H9 (cell line): ENCODE data around the gene HIGD2A. TPM values are rescaled to one million over a fixed set of nuclear protein-coding genes. Genes with fewer than 3 reads are reported as not detected.

Experiments
- DNase-seq: peaks from one replicate; pipeline ENCODE4 v3.0.0-alpha.2; 2017
- H2AFZ ChIP-seq: one replicate; pipeline ENCODE4 v1.6.1; 2013; ENCODE audit warnings: mild to moderate bottlenecking, low read length, control low read depth, moderate library complexity
- H2AK5ac ChIP-seq: 2 replicates; pipeline ENCODE4 v1.6.1; 2013; ENCODE audit warnings: low read length, control low read depth, mixed read lengths; ENCODE audit not compliant: insufficient read length
- H2BK120ac ChIP-seq: one replicate; pipeline ENCODE4 v1.6.1; 2013; ENCODE audit warnings: low read depth, mild to moderate bottlenecking, low read length, control low read depth, inconsistent platforms; ENCODE audit not compliant: poor library complexity, severe bottlenecking
- H2BK12ac ChIP-seq: 2 replicates; pipeline ENCODE4 v1.6.1; 2013; ENCODE audit warnings: low read length, control low read depth, mixed read lengths, low read depth; ENCODE audit not compliant: insufficient read length
- H2BK15ac ChIP-seq: 2 replicates; pipeline ENCODE4 v1.6.1; 2013; ENCODE audit warnings: low read depth, low read length, control low read depth
- H2BK20ac ChIP-seq: one replicate; pipeline ENCODE4 v1.6.1; 2013; ENCODE audit warnings: low read depth, mild to moderate bottlenecking, low read length, control low read depth, inconsistent platforms; ENCODE audit not compliant: poor library complexity, severe bottlenecking
- H2BK5ac ChIP-seq: 2 replicates; pipeline ENCODE4 v1.6.1; 2013; ENCODE audit warnings: low read length, control low read depth, mixed read lengths; ENCODE audit not compliant: insufficient read length
- H3K14ac ChIP-seq: 2 replicates; pipeline ENCODE4 v1.6.1; 2013; ENCODE audit warnings: low read length, control low read depth; ENCODE audit not compliant: insufficient read depth
- H3K18ac ChIP-seq: 2 replicates; pipeline ENCODE4 v1.6.1; 2013; ENCODE audit warnings: low read depth, mild to moderate bottlenecking, mixed read lengths, low read length, control low read depth; ENCODE audit not compliant: insufficient read length
- H3K23ac ChIP-seq: 2 replicates; pipeline ENCODE4 v1.6.1; 2013; ENCODE audit warnings: low read length, control low read depth, mixed read lengths, low read depth; ENCODE audit not compliant: insufficient read length
- H3K23me2 ChIP-seq: 2 replicates; pipeline ENCODE4 v1.6.1; 2013; ENCODE audit warnings: low read depth, mild to moderate bottlenecking, mixed read lengths, low read length, control low read depth; ENCODE audit not compliant: insufficient read length, poor library complexity, severe bottlenecking
- H3K27ac ChIP-seq: 2 replicates; pipeline ENCODE4 v1.5.1; 2013; ENCODE audit warnings: low read length, control low read depth, mixed read lengths, low read depth; ENCODE audit not compliant: insufficient read length
- H3K27me3 ChIP-seq: 2 replicates; pipeline ENCODE4 v1.6.1; 2013; ENCODE audit warnings: low read length, control low read depth, inconsistent platforms; ENCODE audit not compliant: insufficient read depth
- H3K4ac ChIP-seq: 2 replicates; pipeline ENCODE4 v1.6.1; 2013; ENCODE audit warnings: low read depth, mild to moderate bottlenecking, control low read depth, inconsistent platforms, low read length, moderate library complexity
- H3K4me1 ChIP-seq: 2 replicates; pipeline ENCODE4 v1.6.1; 2013; ENCODE audit warnings: low read length, control low read depth, inconsistent platforms; ENCODE audit not compliant: insufficient read depth
- H3K4me2 ChIP-seq: 2 replicates; pipeline ENCODE4 v1.6.1; 2013; ENCODE audit warnings: low read length, control low read depth, mixed read lengths; ENCODE audit not compliant: insufficient read length, insufficient read depth
- H3K56ac ChIP-seq: 2 replicates; pipeline ENCODE4 v1.6.1; 2013; ENCODE audit warnings: low read depth, mild to moderate bottlenecking, mixed read lengths, low read length, control low read depth; ENCODE audit not compliant: insufficient read length
- H3K79me1 ChIP-seq: 2 replicates; pipeline ENCODE4 v1.6.1; 2013; ENCODE audit warnings: low read depth, mild to moderate bottlenecking, moderate library complexity, low read length, control low read depth, inconsistent platforms; ENCODE audit not compliant: insufficient read depth, poor library complexity, severe bottlenecking
- H3K79me2 ChIP-seq: 2 replicates; pipeline ENCODE4 v1.6.1; 2013; ENCODE audit warnings: low read length, control low read depth, inconsistent platforms; ENCODE audit not compliant: insufficient read depth
- H3K9ac ChIP-seq: 2 replicates; pipeline ENCODE4 v1.6.1; 2013; ENCODE audit warnings: low read length, control low read depth, mixed read lengths; ENCODE audit not compliant: insufficient read length; ENCODE audit errors: extremely low read depth
- H3K9me3 ChIP-seq: one replicate; pipeline ENCODE4 v1.6.1; 2013; ENCODE audit warnings: low read depth, low read length, inconsistent platforms; ENCODE audit not compliant: control insufficient read depth
- H3T11ph ChIP-seq: one replicate; pipeline ENCODE4 v1.6.1; 2013; ENCODE audit warnings: mild to moderate bottlenecking, low read length, control low read depth, inconsistent platforms
- H4K20me1 ChIP-seq: one replicate; pipeline ENCODE4 v1.6.1; 2013; ENCODE audit not compliant: control insufficient read depth, insufficient read length, insufficient read depth
- H4K5ac ChIP-seq: 2 replicates; pipeline ENCODE4 v1.6.1; 2013; ENCODE audit warnings: low read depth, mild to moderate bottlenecking, mixed read lengths, low read length, control low read depth; ENCODE audit not compliant: insufficient read length
- H4K8ac ChIP-seq: replicated peaks from 2 replicates; pipeline ENCODE4 v1.6.1; 2013; ENCODE audit warnings: low read length, control low read depth, mixed read lengths, low read depth; ENCODE audit not compliant: insufficient read length
- H4K91ac ChIP-seq: 2 replicates; pipeline ENCODE4 v1.6.1; 2013; ENCODE audit warnings: low read depth, mild to moderate bottlenecking, moderate library complexity, mixed read lengths, low read length, control low read depth; ENCODE audit not compliant: insufficient read length
- H3K27ac Mint-ChIP-seq, 3 experiments: 2 replicates in 2 of 3; 3 replicates in 1 of 3; pipeline ENCODE4 v1.8.0; 2020 to 2021; ENCODE audit warnings: mixed read lengths in 3 of 3, mild to moderate bottlenecking in 1 of 3, moderate library complexity in 1 of 3
- H3K27me3 Mint-ChIP-seq: 2 replicates; pipeline ENCODE4 v1.8.0; 2021; ENCODE audit warnings: low read depth, mild to moderate bottlenecking, moderate library complexity, mixed read lengths
- H3K36me3 Mint-ChIP-seq, 3 experiments: 2 replicates in 2 of 3; 3 replicates in 1 of 3; pipeline ENCODE4 v1.8.0; 2020 to 2021; ENCODE audit warnings: low read depth in 3 of 3, mixed read lengths in 3 of 3; ENCODE audit not compliant: insufficient read depth in 1 of 3
- H3K4me1 Mint-ChIP-seq, 2 experiments: 2 replicates each; pipeline ENCODE4 v1.8.0; 2020; ENCODE audit warnings: mixed read lengths in 2 of 2
- H3K4me3 Mint-ChIP-seq, 2 experiments: 2 replicates in 1 of 2; 3 replicates in 1 of 2; pipeline ENCODE4 v1.8.0; 2020 to 2021; ENCODE audit warnings: mild to moderate bottlenecking in 2 of 2, mixed read lengths in 2 of 2, moderate library complexity in 1 of 2
- H3K9me3 Mint-ChIP-seq, 2 experiments: 2 replicates in 1 of 2; 3 replicates in 1 of 2; pipeline ENCODE4 v1.8.0; 2020; ENCODE audit warnings: mild to moderate bottlenecking in 2 of 2, mixed read lengths in 2 of 2, moderate library complexity in 1 of 2
- WGBS: extraction: QIAGEN DNeasy Blood & Tissue Kit; methylation state at CpG from one replicate; pipeline ENCODE4 v1.1.7; 2013; ENCODE audit warnings: missing lambda C conversion rate, low lambda C conversion rate, mixed read lengths; ENCODE audit not compliant: insufficient read length; ENCODE audit errors: extremely low coverage; 5-methylcytosine and 5-hydroxymethylcytosine counted together
- total RNA-seq: library from RNA; stranded (reverse); gene quantifications from 2 replicates; pipeline ENCODE4 v1.2.1, GENCODE V29; 2021
- TF ChIP-seq, protein P1 (sequence below): fragments of 200-600 bp; sonication (generic); conservative IDR thresholded peaks from 3 replicates; pipeline ENCODE4 v1.8.0; 2021; ENCODE audit warnings: antibody characterized with exemption, mild to moderate bottlenecking

HIGD2A gene
- total RNA-seq, 1 experiment from 2014 or later, result 92.3 TPM

DNA sequence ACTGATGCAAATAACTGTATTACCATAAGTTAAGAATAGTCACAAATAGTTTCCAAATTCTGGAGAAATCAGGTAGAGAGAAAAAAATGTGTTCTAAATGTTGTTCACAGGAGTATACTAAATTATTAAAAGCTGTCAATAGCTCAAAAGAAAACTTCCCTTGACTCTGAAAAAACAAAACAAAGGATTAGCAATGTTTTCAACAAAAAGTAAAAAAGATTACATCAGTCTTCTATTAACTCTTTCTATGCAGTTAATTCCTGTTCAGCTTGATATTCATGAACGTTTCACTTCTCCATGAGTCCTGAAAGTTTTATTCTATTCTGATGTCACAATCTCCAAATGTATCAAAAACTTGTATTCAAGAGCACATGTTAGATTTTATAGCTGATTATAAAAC, 37.2 kb downstream of the HIGD2A start:
- no peak overlapping the region for H4K5ac ChIP-seq
- no peak overlapping the region for H3K4ac ChIP-seq
- H3K9me3 ChIP-seq, result no peaks in the 10 kb centered on the region
- no peak overlapping the region for H3K23ac ChIP-seq
- Mint-ChIP-seq H3K27ac (no peak overlapping the region), H3K27me3 (peaks cover 3% of the 10 kb centered on the region), H3K36me3 (peaks cover 4 to 21% (median 15%) of the 10 kb centered on the region in 3 experiments; a peak in 6 of 7 replicates), H3K9me3 (peaks cover 39 to 40% of the 10 kb centered on the region in 2 experiments), H3K4me3 (no peak overlapping the region), H3K4me1 (no peaks in the 10 kb centered on the region; a peak in 1 of 4 replicates)
- no peaks in the 10 kb centered on the region for H4K20me1 ChIP-seq
- no peak overlapping the region for H2AFZ ChIP-seq
- no peak overlapping the region for H3K4me2 ChIP-seq
- H3K14ac ChIP-seq, result no peak overlapping the region
- H2BK12ac ChIP-seq, result no peak overlapping the region
- no peaks in the 10 kb centered on the region for H3K79me1 ChIP-seq
- H2BK20ac ChIP-seq, result no peak overlapping the region
- no peak overlapping the region for H4K8ac ChIP-seq
- H3K27me3 ChIP-seq, result no peaks in the 10 kb centered on the region
- H3K79me2 ChIP-seq, result no peaks in the 10 kb centered on the region
- H3K56ac ChIP-seq, result no peak overlapping the region
- H3K4me1 ChIP-seq, result no peaks in the 10 kb centered on the region
- no peak overlapping the region for H3K9ac ChIP-seq
- H3K18ac ChIP-seq, result no peak overlapping the region
- no peak overlapping the region for H3T11ph ChIP-seq
- H4K91ac ChIP-seq, result no peak overlapping the region
- H2BK120ac ChIP-seq, result no peak overlapping the region
- no peak overlapping the region for H2AK5ac ChIP-seq
- H3K23me2 ChIP-seq, result no peaks in the 10 kb centered on the region
- no peak for DNase-seq
- H2BK15ac ChIP-seq, result no peak overlapping the region
- no CpG with 5 or more reads among the region's 1 CpG for WGBS
- H2BK5ac ChIP-seq, result no peak overlapping the region
- TF ChIP-seq, protein P1, sequence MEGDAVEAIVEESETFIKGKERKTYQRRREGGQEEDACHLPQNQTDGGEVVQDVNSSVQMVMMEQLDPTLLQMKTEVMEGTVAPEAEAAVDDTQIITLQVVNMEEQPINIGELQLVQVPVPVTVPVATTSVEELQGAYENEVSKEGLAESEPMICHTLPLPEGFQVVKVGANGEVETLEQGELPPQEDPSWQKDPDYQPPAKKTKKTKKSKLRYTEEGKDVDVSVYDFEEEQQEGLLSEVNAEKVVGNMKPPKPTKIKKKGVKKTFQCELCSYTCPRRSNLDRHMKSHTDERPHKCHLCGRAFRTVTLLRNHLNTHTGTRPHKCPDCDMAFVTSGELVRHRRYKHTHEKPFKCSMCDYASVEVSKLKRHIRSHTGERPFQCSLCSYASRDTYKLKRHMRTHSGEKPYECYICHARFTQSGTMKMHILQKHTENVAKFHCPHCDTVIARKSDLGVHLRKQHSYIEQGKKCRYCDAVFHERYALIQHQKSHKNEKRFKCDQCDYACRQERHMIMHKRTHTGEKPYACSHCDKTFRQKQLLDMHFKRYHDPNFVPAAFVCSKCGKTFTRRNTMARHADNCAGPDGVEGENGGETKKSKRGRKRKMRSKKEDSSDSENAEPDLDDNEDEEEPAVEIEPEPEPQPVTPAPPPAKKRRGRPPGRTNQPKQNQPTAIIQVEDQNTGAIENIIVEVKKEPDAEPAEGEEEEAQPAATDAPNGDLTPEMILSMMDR, result no peak
- H3K27ac ChIP-seq, result no peak overlapping the region
